ENCODE measurements around the gene MYMK.

The MYMK gene

GRCh38 chr9:133484671-133485437 is 39.9 kb downstream of the MYMK start:
- peak overlapping the region; percentile 89 for H2BK15ac ChIP-seq (ENCODE audit: low read length)
- H3K9me3 ChIP-seq (replicated peaks in 1 of 2; ENCODE audit: control insufficient read depth in 2 of 2, insufficient read depth in 1 of 2, low read depth in 1 of 2, low read length in 2 of 2): no peaks in the 10 kb centered on the region
- no peak overlapping the region for H3K18ac ChIP-seq (ENCODE audit: low read length)
- H3K4me3 ChIP-seq (ENCODE audit: low read length in 2 of 2): no peak overlapping the region
- WGBS, 2 donors (ENCODE audit: extremely low coverage in 2 of 2, insufficient read length in 2 of 2, insufficient replicate concordance in 1 of 2): no CpG with 5 or more reads among the region's 22 CpGs
- peaks cover 0 to under 1% of the 10 kb centered on the region in 2 donors for H3K4me1 ChIP-seq (ENCODE audit: control insufficient read depth in 2 of 2, insufficient read depth in 1 of 2, low read depth in 1 of 2, low read length in 2 of 2)
- no peaks in the 10 kb centered on the region for H3K36me3 ChIP-seq (replicated peaks in 1 of 2; ENCODE audit: control insufficient read depth in 2 of 2, insufficient read depth in 2 of 2, low read length in 2 of 2)
- peaks cover 0 to 27% (median 2%) of the 10 kb centered on the region in 3 experiments for H3K27me3 ChIP-seq (ENCODE audit: control insufficient read depth in 3 of 3, insufficient read depth in 3 of 3, low read depth in 1 of 3, low read length in 3 of 3)
- H4K8ac ChIP-seq (ENCODE audit: low read depth, low read length): no peak overlapping the region
- peak overlapping the region; percentile 80 for H3K23ac ChIP-seq (ENCODE audit: low read depth, low read length, poor library complexity)
- H3K79me1 ChIP-seq (ENCODE audit: low read depth, low read length): peaks cover 2% of the 10 kb centered on the region
- no peak overlapping the region for H3K4me2 ChIP-seq (ENCODE audit: insufficient read depth, low read length, poor library complexity, severe bottlenecking)
- H2BK120ac ChIP-seq (ENCODE audit: low read depth, low read length): no peak overlapping the region
- H3K14ac ChIP-seq (ENCODE audit: low read length): peak overlapping the region; percentile 8
- no peak for DNase-seq (ENCODE audit: low spot score)
- H2BK5ac ChIP-seq (ENCODE audit: low read length): peak overlapping the region; percentile 66
- H2AK5ac ChIP-seq (ENCODE audit: low read depth, low read length): peak overlapping the region; percentile 98
- no peak overlapping the region for H2AFZ ChIP-seq (ENCODE audit: low read length)
- H4K91ac ChIP-seq (ENCODE audit: low read depth, low read length, poor library complexity): no peak overlapping the region
- H3K9ac ChIP-seq (ENCODE audit: low read depth, low read length, poor library complexity): no peak overlapping the region
- no peak overlapping the region for H3K27ac ChIP-seq (replicated peaks; ENCODE audit: low read length)
- peak overlapping the region; percentile 84 for H3K4ac ChIP-seq (ENCODE audit: low read length)
- no peak overlapping the region for H2BK12ac ChIP-seq (ENCODE audit: low read length)

DNA sequence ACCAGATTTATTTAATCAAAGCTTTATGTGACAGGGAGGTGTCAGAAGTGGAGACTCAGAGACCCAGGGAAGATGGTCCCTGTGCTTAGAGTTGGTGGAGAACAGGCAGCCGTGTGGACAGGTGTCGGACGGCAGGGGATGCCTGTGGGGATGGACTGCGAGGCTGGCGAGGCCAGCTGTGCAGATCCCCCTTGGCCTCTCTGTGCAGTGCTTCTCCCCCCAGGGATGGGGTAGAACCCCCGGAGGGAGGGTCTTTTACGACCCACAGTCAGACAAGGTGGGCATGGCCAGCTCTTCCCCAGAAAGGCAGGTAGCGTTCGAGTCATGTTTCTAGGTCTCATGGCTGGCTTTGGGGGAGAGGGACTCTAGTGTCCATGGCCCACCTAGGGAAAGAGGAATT is 41.1 kb downstream of the MYMK start:
- no peak overlapping the region for H2BK5ac ChIP-seq (ENCODE audit: low read length)
- no peak overlapping the region for H3K27ac ChIP-seq (replicated peaks; ENCODE audit: low read length)
- no peak overlapping the region for H2BK120ac ChIP-seq (ENCODE audit: low read depth, low read length)
- no peak overlapping the region for H2BK12ac ChIP-seq (ENCODE audit: low read length)
- H3K18ac ChIP-seq (ENCODE audit: low read length): no peak overlapping the region
- no peaks in the 10 kb centered on the region for H3K9me3 ChIP-seq (replicated peaks in 1 of 2; ENCODE audit: control insufficient read depth in 2 of 2, insufficient read depth in 1 of 2, low read depth in 1 of 2, low read length in 2 of 2)
- no peak overlapping the region for H3K14ac ChIP-seq (ENCODE audit: low read length)
- no peak overlapping the region for H2AFZ ChIP-seq (ENCODE audit: low read length)
- no peak overlapping the region for H3K4me3 ChIP-seq (ENCODE audit: low read length in 2 of 2)
- no peak for DNase-seq (ENCODE audit: low spot score)
- no peak overlapping the region for H4K91ac ChIP-seq (ENCODE audit: low read depth, low read length, poor library complexity)
- H3K9ac ChIP-seq (ENCODE audit: low read depth, low read length, poor library complexity): peak overlapping the region; percentile 45
- no peak overlapping the region for H4K8ac ChIP-seq (ENCODE audit: low read depth, low read length)
- H3K4me2 ChIP-seq (ENCODE audit: insufficient read depth, low read length, poor library complexity, severe bottlenecking): no peak overlapping the region
- no peak overlapping the region for H2AK5ac ChIP-seq (ENCODE audit: low read depth, low read length)
- H3K4me1 ChIP-seq (ENCODE audit: control insufficient read depth in 2 of 2, insufficient read depth in 1 of 2, low read depth in 1 of 2, low read length in 2 of 2): peaks cover 4 to 7% of the 10 kb centered on the region in 2 donors
- no peak overlapping the region for H3K4ac ChIP-seq (ENCODE audit: low read length)
- H2BK15ac ChIP-seq (ENCODE audit: low read length): no peak overlapping the region
- H3K36me3 ChIP-seq (replicated peaks in 1 of 2; ENCODE audit: control insufficient read depth in 2 of 2, insufficient read depth in 2 of 2, low read length in 2 of 2): no peaks in the 10 kb centered on the region
- H3K27me3 ChIP-seq (ENCODE audit: control insufficient read depth in 3 of 3, insufficient read depth in 3 of 3, low read depth in 1 of 3, low read length in 3 of 3): peaks cover 0 to 22% (median 7%) of the 10 kb centered on the region in 3 experiments
- H3K23ac ChIP-seq (ENCODE audit: low read depth, low read length, poor library complexity): no peak overlapping the region
- H3K79me1 ChIP-seq (ENCODE audit: low read depth, low read length): peaks cover 2% of the 10 kb centered on the region
- no CpG with 5 or more reads among the region's 9 CpGs for WGBS, 2 donors (ENCODE audit: extremely low coverage in 2 of 2, insufficient read length in 2 of 2, insufficient replicate concordance in 1 of 2)

- H3K27me3 ChIP-seq (ENCODE audit: control insufficient read depth in 3 of 3, insufficient read depth in 3 of 3, low read depth in 1 of 3, low read length in 3 of 3): peaks cover 0 to 22% (median 7%) of the 10 kb centered on the region in 3 experiments
- H4K91ac ChIP-seq (ENCODE audit: low read depth, low read length, poor library complexity): peak within 1 kb of the TSS; percentile 22
- no peaks in the 10 kb centered on the region for H3K9me3 ChIP-seq (replicated peaks in 1 of 2; ENCODE audit: control insufficient read depth in 2 of 2, insufficient read depth in 1 of 2, low read depth in 1 of 2, low read length in 2 of 2)
- H3K79me1 ChIP-seq (ENCODE audit: low read depth, low read length): peaks cover 2% of the 10 kb centered on the region
- no peak within 1 kb of the TSS for H4K8ac ChIP-seq (ENCODE audit: low read depth, low read length)
- H2AFZ ChIP-seq (ENCODE audit: low read length): peak within 1 kb of the TSS; percentile 100
- H3K4me2 ChIP-seq (ENCODE audit: insufficient read depth, low read length, poor library complexity, severe bottlenecking): peak within 1 kb of the TSS; percentile 96
- peaks cover 10% of the 10 kb centered on the region in 2 donors for H3K4me1 ChIP-seq (ENCODE audit: control insufficient read depth in 2 of 2, insufficient read depth in 1 of 2, low read depth in 1 of 2, low read length in 2 of 2)
- peak within 1 kb of the TSS; percentile 88 for H2BK12ac ChIP-seq (ENCODE audit: low read length)
- peak within 1 kb of the TSS; percentile 47 for H2BK120ac ChIP-seq (ENCODE audit: low read depth, low read length)
- H2AK5ac ChIP-seq (ENCODE audit: low read depth, low read length): peak within 1 kb of the TSS; percentile 88
- H3K4me3 ChIP-seq (ENCODE audit: low read length in 2 of 2): peak within 1 kb of the TSS; percentile 71 to 84
- peak within 1 kb of the TSS; percentile 97 for H3K14ac ChIP-seq (ENCODE audit: low read length)
- H3K18ac ChIP-seq (ENCODE audit: low read length): peak within 1 kb of the TSS; percentile 86
- no CpG with 5 or more reads among the region's 84 CpGs for WGBS, 2 donors (ENCODE audit: extremely low coverage in 2 of 2, insufficient read length in 2 of 2, insufficient replicate concordance in 1 of 2)
- peak within 1 kb of the TSS; percentile 90 for H2BK5ac ChIP-seq (ENCODE audit: low read length)
- H2BK15ac ChIP-seq (ENCODE audit: low read length): peak within 1 kb of the TSS; percentile 87
- peaks cover 8 to 27% of the 10 kb centered on the region in 2 donors for H3K36me3 ChIP-seq (replicated peaks in 1 of 2; ENCODE audit: control insufficient read depth in 2 of 2, insufficient read depth in 2 of 2, low read length in 2 of 2)
- peak within 1 kb of the TSS; percentile 4 for H3K4ac ChIP-seq (ENCODE audit: low read length)
- peak; percentile 85 for DNase-seq (ENCODE audit: low spot score)
- H3K9ac ChIP-seq (ENCODE audit: low read depth, low read length, poor library complexity): peak within 1 kb of the TSS; percentile 96
- no peak within 1 kb of the TSS for H3K27ac ChIP-seq (replicated peaks; ENCODE audit: low read length)
- H3K23ac ChIP-seq (ENCODE audit: low read depth, low read length, poor library complexity): peak within 1 kb of the TSS; percentile 83
Measured at GRCh38 chr9:133478851-133479711, 45.7 kb downstream of the MYMK start, which contains the start of gene SLC2A6. Gene SLC2A6, minus strand, starts transcription at chr9:133479099. Its CDS starts 40 bp downstream, at chr9:133479059.
